ENCODE results near the gene UQCRQ.

UQCRQ gene

GRCh38 chr5:132866342-132867045 lies at the start of gene UQCRQ, which contains the start of gene GDF9:
UQCRQ (plus strand) TSS chr5:132866642; CDS start chr5:132866882, 240 bp downstream.
GDF9 (minus strand) TSS chr5:132866469; CDS start chr5:132864533, 1,936 bp downstream.
- peaks cover 14 to 20% of the 10 kb centered on the region in 2 donors for H3K36me3 Mint-ChIP-seq
- H3K9me3 Mint-ChIP-seq: no peaks in the 10 kb centered on the region
- peak within 1 kb of the TSS; percentile 99 for H3K27ac Mint-ChIP-seq
- H3K4me3 Mint-ChIP-seq: peak within 1 kb of the TSS; percentile 96 to 99
- DNase-seq (peak; percentile 94), ATAC-seq (replicated peaks) (peak; percentile 97 to 99)
- peaks cover 15 to 27% of the 10 kb centered on the region in 2 donors for H3K4me1 Mint-ChIP-seq
- H3K27me3 Mint-ChIP-seq: no peaks in the 10 kb centered on the region

- Mint-ChIP-seq H3K27ac (no peak overlapping the region), H3K36me3 (no peaks in the 10 kb centered on the region), H3K4me3 (no peak overlapping the region), H3K4me1 (peaks cover 14 to 26% of the 10 kb centered on the region in 2 donors), H3K27me3 (peaks cover 26 to 54% of the 10 kb centered on the region in 2 donors), H3K9me3 (no peaks in the 10 kb centered on the region)
- ATAC-seq (replicated peaks): no peak
- no peak for DNase-seq
These were observed 49.4 kb upstream of the UQCRQ start for GRCh38 chr5:132817011-132817410.

GRCh38 chr5:132819468-132819867 lies 47.0 kb upstream of the UQCRQ start:
- H3K4me3 Mint-ChIP-seq: peak overlapping the region; percentile 79 to 87
- no peaks in the 10 kb centered on the region for H3K9me3 Mint-ChIP-seq
- DNase-seq (no peak), ATAC-seq (replicated peaks) (peak in 1 of 2 donors; percentile 38)
- H3K27ac Mint-ChIP-seq: peak overlapping the region; percentile 77
- H3K4me1 Mint-ChIP-seq: peaks cover 8 to 27% of the 10 kb centered on the region in 2 donors
- no peaks in the 10 kb centered on the region for H3K36me3 Mint-ChIP-seq
- peaks cover 29 to 67% of the 10 kb centered on the region in 2 donors for H3K27me3 Mint-ChIP-seq

- Mint-ChIP-seq H3K4me3 (peak overlapping the region; percentile 48 to 87), H3K36me3 (no peaks in the 10 kb centered on the region), H3K27me3 (peaks cover 32 to 71% of the 10 kb centered on the region in 2 donors), H3K4me1 (peaks cover 9 to 30% of the 10 kb centered on the region in 2 donors), H3K27ac (no peak overlapping the region), H3K9me3 (no peaks in the 10 kb centered on the region)
- DNase-seq (peak; percentile 81), ATAC-seq (replicated peaks) (peak; percentile 91 to 95)
These were observed 46.2 kb upstream of the UQCRQ start for GRCh38 chr5:132820162-132820754.

GRCh38 chr5:132821350-132821749 lies 45.1 kb upstream of the UQCRQ start:
- H3K9me3 Mint-ChIP-seq: no peaks in the 10 kb centered on the region
- DNase-seq (no peak), ATAC-seq (replicated peaks) (no peak)
- H3K36me3 Mint-ChIP-seq: no peaks in the 10 kb centered on the region
- H3K4me3 Mint-ChIP-seq: no peak overlapping the region
- H3K4me1 Mint-ChIP-seq: peaks cover 10 to 35% of the 10 kb centered on the region in 2 donors
- peaks cover 34 to 78% of the 10 kb centered on the region in 2 donors for H3K27me3 Mint-ChIP-seq
- H3K27ac Mint-ChIP-seq: no peak overlapping the region

GRCh38 chr5:132821791-132822190 lies 44.7 kb upstream of the UQCRQ start:
- DNase-seq (no peak), ATAC-seq (replicated peaks) (no peak)
- H3K4me1 Mint-ChIP-seq: peaks cover 10 to 35% of the 10 kb centered on the region in 2 donors
- H3K36me3 Mint-ChIP-seq: no peaks in the 10 kb centered on the region
- H3K4me3 Mint-ChIP-seq: no peak overlapping the region
- no peaks in the 10 kb centered on the region for H3K9me3 Mint-ChIP-seq
- no peak overlapping the region for H3K27ac Mint-ChIP-seq
- peaks cover 38 to 82% of the 10 kb centered on the region in 2 donors for H3K27me3 Mint-ChIP-seq

- Mint-ChIP-seq H3K4me1 (peaks cover 10 to 35% of the 10 kb centered on the region in 2 donors), H3K27ac (no peak overlapping the region), H3K27me3 (peaks cover 49 to 91% of the 10 kb centered on the region in 2 donors), H3K36me3 (no peaks in the 10 kb centered on the region), H3K9me3 (no peaks in the 10 kb centered on the region), H3K4me3 (peak overlapping the region; percentile 69 to 72)
- ATAC-seq (replicated peaks) (no peak), DNase-seq (no peak)
These were observed 43.6 kb upstream of the UQCRQ start for GRCh38 chr5:132822650-132823480.

- H3K4me1 Mint-ChIP-seq: peaks cover 10 to 35% of the 10 kb centered on the region in 2 donors
- H3K27me3 Mint-ChIP-seq: peaks cover 50 to 93% of the 10 kb centered on the region in 2 donors
- H3K4me3 Mint-ChIP-seq: peak overlapping the region in 1 of 2 donors; percentile 69
- H3K27ac Mint-ChIP-seq: no peak overlapping the region
- no peaks in the 10 kb centered on the region for H3K9me3 Mint-ChIP-seq
- DNase-seq (no peak), ATAC-seq (replicated peaks) (no peak)
- H3K36me3 Mint-ChIP-seq: no peaks in the 10 kb centered on the region
These were observed 42.9 kb upstream of the UQCRQ start for GRCh38 chr5:132823481-132824050.

- Mint-ChIP-seq H3K27ac (no peak overlapping the region), H3K9me3 (no peaks in the 10 kb centered on the region), H3K4me3 (no peak overlapping the region), H3K36me3 (no peaks in the 10 kb centered on the region), H3K4me1 (peaks cover 8 to 38% of the 10 kb centered on the region in 2 donors), H3K27me3 (peaks cover 51 to 94% of the 10 kb centered on the region in 2 donors)
- no peak for ATAC-seq (replicated peaks)
- no peak for DNase-seq
These were observed 42.0 kb upstream of the UQCRQ start for GRCh38 chr5:132824426-132824825.

- Mint-ChIP-seq H3K27me3 (peaks cover 53 to 90% of the 10 kb centered on the region in 2 donors), H3K9me3 (no peaks in the 10 kb centered on the region), H3K4me1 (peaks cover 8 to 38% of the 10 kb centered on the region in 2 donors), H3K27ac (peak overlapping the region; percentile 56), H3K36me3 (no peaks in the 10 kb centered on the region), H3K4me3 (peak overlapping the region in 1 of 2 donors; percentile 69)
- ATAC-seq (replicated peaks) (peak; percentile 8 to 11), DNase-seq (no peak)
These were observed 41.2 kb upstream of the UQCRQ start for GRCh38 chr5:132825033-132825833.

GRCh38 chr5:132825834-132826391 lies 40.5 kb upstream of the UQCRQ start:
- Mint-ChIP-seq H3K4me3 (peak overlapping the region; percentile 55 to 69), H3K27me3 (peaks cover 52 to 85% of the 10 kb centered on the region in 2 donors), H3K27ac (no peak overlapping the region), H3K36me3 (no peaks in the 10 kb centered on the region), H3K4me1 (peaks cover 8 to 37% of the 10 kb centered on the region in 2 donors), H3K9me3 (no peaks in the 10 kb centered on the region)
- DNase-seq: no peak
- peak; percentile 25 to 26 for ATAC-seq (replicated peaks)

GRCh38 chr5:132826424-132827082 lies 39.9 kb upstream of the UQCRQ start:
- Mint-ChIP-seq H3K4me3 (peak overlapping the region in 1 of 2 donors; percentile 54), H3K4me1 (peaks cover 10 to 43% of the 10 kb centered on the region in 2 donors), H3K27ac (no peak overlapping the region), H3K9me3 (no peaks in the 10 kb centered on the region), H3K27me3 (peaks cover 58 to 86% of the 10 kb centered on the region in 2 donors), H3K36me3 (peaks cover 0 to 6% of the 10 kb centered on the region in 2 donors)
- DNase-seq (no peak), ATAC-seq (replicated peaks) (no peak)
